Activated CD4-positive, CD25-positive, alpha-beta regulatory T cell treated with anti-CD3 and anti-CD28 coated beads, Interleukin-2, amount 50 U/mL, for 72 hours (primary cell): ENCODE results near the gene DRD4.

Experiments
- DNase-seq: peaks from one replicate; pipeline ENCODE4 v3.0.0; 2021

Gene DRD4

DNA sequence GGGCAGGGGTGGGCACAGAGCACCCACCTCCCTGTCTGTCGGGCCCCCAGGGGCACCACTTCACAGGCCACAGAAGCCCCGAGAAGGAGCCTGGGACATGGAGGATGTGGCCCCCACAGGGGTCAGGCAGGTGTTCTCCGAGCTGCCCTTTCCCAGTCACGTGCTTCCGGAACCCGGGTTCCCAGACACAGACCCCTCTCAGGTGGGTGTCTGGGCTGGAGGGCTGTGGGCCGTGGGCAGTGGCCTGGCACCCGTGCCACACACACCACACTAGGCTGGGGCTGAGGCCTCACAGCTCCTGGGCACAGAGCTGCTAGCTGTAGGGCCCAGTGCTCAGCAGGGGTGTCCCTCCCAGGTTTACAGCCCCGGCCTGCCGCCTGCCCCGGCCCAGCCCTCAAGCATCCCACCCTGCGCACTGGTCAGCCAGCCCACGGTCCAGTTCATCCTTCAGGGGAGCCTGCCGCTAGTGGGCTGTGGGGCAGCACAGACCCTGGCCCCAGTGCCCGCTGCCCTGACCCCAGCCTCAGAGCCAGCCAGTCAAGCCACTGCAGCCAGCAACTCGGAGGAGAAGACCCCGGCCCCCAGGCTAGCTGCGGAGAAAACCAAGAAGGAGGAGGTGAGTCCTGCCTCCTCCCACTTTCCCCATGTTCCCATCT is 26.8 kb upstream of the DRD4 start:
- no peak for DNase-seq

DNA sequence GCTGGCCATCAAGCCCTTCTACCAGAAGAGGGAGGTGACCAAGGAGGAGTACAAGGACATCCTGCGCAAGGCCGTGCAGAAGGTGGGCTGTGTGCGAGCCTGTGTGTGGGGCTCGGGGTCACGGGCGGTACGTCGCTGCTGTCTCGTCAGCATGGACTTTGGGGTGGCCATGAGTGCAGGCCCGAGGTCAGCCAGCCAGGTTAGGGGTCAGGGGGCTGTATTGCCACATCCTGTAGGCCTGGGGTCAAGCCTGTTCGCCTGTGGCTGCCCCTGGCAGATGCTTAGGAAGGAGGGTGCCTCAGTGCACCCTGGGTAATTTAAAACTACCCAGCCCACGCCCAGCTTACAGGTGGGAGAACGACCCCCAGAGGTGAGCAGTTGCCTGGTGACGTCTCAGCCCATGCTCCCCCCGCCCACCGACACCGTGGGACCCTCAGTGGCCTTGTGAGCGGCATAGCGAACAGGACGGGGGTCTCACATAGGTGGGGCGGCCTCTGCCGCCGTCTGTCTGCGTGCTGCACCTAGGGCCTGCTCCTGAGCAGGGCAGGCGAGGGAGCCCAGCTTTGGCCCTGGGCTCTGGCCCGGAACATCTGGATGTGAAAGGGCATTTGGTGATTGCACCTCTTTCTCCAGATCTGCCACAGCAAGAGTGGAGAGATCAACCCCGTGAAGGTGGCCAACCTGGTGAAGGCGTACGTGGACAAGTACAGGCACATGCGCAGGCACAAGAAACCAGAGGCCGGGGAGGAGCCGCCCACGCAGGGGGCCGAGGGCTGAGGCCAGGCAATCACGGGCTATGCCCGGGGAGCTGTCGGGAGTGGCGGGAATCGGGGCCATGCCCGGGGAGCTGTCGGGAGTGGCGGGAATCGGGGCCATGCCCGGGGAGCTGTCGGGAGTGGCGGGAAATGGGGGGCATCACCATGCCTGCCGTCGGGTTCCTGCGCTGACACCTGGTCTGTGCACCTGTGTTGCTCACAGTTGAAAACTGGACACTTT is 25.8 kb upstream of the DRD4 start:
- DNase-seq: no peak

DNA sequence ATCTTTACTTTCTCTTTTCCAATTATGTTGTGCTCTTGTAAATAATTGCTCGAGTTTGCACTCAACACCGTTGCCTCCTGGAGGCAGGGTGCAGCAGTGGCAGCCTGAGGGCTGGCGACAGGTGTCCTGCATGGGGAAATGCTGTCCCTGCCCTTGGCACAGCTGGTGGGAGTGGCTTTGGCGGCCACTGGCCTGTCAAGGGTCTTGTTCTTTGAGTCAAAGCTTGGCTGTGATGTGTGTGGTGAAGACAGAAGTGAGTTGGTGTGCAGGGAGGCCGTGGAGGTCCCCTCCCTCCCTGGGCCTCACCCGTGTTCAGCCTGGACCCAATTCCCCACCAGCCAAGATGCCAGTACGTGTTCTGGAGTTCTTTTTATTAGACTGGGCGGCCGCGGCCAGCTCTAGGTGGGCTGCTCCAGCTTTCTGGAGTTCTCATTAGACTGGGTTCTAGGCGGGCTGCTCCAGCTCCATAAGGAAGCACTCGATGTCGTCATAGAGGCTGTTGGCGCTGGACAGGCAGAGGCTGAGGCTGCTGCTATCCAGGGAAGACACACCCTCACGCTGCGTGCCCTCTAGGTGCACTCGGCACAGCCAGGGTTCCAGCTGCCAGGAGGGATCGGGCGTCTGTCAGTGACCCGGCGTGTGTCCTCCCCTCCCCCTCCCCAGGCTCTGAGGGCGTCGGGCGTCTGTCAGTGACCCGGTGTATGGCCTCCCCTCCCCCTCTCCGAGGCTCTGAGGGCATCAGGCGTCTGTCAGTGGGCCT is 24.7 kb upstream of the DRD4 start:
- DNase-seq: no peak

DNA sequence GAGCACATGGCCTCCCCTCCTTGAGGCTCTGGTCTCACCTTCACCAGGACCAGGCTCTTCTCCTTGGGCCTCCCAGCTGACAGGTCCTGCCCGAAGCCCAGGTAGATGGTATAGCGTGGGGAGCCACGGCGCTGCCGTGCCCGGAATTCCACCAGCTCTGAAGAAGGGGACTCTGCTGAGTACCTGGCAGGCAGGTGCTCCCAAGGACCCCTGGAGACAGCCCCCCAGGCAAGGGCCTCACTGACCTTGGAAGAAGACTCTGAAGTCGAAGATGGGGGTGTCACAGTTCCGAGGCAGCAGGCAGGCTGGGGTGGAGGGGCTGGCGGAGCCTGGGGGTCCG is 24.1 kb upstream of the DRD4 start:
- DNase-seq: no peak

DNA sequence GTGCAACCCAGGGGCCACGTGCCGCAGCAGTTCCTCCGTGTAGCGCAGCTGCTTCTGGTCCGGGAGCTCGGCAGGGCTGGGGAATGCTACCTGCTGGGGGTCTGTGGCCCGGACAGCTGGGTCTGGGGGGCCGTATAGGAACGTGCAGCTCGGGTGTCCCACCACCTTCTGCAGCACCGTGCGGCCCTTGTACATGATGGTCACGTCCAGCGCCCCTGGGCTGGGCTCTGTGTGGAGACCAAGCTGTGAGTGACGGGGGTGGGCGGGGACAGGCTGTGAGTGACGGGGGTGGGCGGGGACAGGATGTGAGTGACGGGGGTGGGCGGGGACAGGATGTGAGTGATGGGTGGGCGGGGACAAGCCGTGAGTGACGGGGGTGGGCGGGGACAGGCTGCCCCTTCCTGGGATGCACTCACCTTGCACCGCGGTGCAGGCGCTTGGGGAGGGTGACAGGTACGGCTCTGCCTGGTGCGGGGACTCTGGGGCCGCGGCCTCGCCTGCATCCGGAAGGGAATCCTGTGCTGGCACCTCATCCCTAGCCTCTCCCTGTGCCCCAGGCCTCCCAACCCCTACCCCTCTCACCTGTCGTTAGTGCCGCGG is 23.6 kb upstream of the DRD4 start:
- DNase-seq: peak; percentile 79

DNA sequence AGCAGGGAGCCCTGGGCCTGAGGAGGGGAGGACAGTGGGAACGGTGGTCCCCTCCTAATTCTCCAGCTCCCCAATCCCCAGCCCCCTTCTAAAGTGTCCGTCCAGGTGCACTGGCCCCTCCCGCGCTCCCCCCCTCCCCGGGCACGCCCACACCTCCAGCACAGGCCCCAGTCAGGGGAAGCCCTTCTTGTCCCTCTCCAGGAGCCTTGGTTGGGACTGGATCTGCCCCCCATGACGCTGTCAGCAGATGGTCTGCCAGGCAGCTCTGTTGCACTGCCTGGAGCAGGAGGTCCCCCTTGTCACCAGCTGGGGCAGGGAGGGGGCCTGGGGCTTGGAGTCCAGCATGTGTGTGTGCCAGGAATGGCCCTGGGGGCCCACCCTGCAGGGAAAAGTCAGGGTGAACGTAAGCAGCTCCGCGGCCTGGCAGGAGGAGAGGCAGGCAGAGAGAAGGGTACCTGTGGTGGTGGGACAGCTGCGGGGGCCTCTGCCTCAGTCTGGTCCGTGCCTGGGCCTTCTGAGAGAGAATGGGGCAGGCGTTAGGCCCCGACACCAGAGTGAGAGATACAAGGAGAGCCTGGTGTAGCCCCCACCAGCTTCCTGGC is 22.9 kb upstream of the DRD4 start:
- DNase-seq: no peak

DNA sequence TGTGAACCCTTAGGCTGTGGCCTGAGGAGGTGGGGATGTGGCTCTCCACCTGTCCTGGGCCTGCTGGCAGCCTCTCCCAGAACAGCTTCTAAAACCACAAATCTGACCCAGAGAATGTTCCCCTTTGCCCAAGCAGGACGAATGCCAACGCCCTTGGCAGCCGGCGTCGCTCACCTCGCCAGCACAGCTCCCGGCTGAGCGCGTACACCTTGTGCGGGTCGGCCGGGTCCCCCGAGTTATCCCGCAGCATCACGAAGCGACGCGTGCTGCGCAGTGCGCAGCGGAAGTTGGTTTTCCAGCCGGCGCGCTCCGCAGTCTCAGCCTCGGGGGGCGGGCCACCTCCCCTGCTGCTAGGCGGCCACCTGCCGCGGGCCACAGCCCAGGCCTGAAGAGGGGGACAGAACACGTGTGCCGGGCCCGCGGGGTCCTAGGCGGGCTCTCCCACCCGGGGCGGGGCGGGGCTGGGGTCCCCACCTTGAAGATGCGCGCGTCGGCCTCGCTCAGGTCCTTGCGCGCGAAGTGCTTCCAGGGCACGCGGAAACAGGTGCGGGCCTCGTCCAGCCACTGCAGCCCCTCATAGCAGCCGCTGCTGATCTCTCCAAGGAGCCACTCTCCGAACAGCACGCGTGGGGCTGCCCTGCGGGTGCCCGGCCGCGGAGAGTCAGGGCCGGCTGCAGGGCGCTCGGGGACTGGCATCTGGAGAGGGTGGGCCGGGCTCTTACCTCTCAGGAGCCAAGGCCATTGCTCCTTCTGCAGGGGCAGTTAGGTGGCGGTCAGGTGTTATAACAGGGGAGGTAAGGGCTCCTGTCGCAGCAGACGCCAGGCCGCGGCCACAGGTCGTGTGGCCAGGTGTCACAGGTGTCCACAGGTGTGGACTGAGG is 22.2 kb upstream of the DRD4 start:
- no peak for DNase-seq

DNA sequence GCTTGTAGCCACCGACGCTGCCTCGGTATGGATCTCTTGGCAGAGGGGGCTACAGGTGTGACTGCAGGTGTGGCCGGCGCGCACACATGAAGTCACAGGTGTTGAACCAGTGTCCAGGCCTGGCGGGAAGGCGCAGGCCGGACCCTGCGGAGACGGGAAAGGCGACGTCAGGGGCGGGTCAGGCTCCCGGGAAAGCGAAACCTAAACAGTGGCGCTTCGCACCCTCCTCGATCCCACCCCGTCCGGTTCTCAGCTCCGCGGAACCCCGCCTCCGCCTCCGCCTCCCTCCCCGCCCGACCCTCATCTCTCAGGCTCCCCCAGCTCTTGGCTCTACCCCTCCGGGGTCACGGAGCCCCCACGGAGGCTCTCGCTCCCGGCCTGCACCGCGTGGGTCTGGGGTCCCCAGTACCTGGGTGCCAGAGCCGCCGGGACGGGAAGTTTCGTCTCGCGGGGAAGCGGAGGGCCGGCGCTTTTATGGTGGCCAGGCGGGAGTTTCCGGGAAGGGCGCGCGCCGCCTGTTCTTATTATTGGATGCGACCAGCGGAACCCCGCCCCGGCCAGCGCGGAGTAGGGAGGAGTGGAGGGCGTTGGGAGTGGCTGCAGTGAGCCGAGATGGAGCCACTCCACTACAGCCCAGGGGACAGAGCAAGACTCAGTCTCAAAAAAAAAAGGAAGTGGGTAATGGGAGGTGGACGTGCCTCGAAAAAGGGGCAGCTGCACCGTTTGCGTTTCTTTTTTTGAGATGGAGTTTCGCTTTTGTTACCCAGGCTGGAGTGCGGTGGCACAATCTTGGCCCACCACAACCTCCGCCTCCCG is 21.4 kb upstream of the DRD4 start, which contains the start of gene IRF7:
Gene IRF7, minus strand, starts transcription at position 447 of the 816 bp plus-strand sequence. CDS start 586 bp downstream, outside the sequence.
- DNase-seq: peak; percentile 88

DNA sequence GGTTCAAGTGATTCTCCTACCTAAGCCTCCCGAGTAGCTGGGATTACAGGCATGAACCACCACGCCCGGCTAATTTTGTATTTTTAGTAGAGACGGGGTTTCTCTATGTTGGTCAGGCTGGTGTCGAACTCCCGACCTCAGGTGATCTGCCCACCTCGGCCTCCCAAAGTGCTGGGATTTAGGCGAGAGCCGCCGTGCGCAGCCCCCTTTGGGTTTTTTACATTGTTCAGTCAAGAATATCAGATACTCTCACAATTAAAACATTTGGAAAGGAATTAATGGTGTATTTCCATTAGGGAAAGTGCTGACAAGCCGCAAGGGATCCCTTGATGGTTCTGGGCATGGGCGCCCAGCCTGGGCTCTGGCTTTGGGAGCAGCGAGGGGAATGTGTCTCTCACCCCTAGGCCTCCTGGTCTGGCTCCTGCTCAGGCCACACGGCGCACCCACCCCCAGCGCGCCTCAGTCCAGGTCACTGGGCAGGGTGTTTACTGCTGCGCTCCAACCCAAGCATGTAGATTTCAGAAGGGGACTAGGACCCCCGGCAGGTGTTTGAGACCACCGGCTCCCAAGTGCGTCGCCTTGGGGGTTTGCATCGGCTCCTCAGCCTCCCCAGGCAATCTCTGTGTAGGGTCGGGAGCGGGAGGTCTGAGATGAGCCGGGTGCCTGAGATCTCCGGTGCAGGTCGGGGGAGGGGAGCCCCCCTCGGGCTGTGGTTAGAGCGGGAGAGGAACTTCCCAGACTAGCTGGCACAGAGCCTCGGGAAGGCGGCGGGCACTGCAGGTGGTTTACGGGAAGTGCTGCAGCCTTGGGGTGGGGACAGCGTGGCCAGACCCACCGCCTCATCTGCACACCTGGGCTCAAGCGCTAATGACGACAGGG is 20.5 kb upstream of the DRD4 start:
- DNase-seq: no peak

DNA sequence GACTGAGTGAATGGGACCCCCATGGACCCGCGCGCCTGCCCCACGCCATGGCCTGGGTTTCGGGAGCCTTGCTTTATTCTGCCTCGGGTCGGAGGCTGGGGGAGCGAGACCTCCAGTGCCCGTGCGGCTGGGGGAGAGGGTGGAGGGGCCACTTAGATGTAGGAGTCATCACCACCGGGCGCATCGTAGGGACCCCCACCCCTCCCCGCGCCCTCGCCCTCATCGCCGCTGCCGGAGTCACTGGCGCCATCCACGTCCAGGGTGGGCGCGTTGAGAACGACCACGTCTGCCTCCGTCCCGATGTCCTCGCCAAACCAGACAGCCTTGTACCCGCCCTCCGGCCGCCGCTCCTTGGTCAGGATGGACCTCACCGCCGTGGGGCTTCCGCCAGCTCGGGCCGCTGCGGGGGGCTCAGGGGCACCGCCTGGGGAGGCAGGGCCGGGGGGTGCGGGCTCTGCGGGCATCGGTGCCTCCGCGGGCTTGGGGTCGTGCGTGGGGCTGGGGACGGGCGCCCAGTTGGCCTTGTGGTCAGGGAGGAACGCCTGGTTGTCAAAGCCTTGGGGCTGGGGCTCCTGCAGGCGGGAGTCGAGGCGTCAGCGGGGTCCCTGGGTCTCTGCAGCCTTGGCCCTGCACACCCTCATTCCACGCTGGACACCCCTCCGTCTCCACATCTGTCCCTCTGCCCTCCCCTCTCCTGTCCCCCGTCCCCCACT is 19.7 kb upstream of the DRD4 start:
- no peak for DNase-seq

DNA sequence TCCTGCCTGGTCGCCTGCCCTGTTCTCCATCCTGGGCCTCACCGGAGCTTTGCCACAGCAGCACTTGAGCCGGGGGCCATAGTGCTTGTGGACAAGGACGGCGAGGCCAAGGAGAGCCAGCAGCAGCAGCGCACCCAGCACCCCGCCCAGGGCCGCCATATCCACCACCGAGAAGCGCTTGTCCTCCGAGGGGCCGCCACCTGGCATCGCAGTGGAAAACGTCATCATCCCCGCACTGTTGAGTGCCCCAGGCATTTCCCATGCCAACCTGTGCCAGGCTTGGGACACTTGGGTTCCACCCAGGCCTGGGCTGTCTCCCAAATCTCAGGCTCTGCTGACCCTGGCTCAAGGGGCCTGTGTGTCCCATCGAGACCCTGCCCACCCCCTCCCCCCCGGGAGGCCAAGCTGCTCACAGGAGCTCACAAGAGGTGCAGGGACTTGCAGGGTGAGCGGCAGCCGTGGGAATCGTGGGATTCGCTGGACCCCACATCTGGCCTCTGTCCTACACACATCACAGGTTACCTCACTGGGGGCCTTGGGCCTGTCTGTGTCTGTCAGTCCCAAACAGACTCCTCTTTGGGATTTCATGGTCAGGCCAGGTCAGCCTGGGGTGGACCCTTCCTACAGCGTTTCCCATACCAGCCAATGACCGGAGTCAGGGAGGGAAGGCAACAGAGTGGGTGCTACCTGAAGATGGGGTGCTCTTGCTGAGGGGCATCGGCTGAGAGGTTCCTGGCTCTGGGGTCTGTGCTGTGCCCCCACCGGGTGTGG is 19.0 kb upstream of the DRD4 start:
- no peak for DNase-seq

DNA sequence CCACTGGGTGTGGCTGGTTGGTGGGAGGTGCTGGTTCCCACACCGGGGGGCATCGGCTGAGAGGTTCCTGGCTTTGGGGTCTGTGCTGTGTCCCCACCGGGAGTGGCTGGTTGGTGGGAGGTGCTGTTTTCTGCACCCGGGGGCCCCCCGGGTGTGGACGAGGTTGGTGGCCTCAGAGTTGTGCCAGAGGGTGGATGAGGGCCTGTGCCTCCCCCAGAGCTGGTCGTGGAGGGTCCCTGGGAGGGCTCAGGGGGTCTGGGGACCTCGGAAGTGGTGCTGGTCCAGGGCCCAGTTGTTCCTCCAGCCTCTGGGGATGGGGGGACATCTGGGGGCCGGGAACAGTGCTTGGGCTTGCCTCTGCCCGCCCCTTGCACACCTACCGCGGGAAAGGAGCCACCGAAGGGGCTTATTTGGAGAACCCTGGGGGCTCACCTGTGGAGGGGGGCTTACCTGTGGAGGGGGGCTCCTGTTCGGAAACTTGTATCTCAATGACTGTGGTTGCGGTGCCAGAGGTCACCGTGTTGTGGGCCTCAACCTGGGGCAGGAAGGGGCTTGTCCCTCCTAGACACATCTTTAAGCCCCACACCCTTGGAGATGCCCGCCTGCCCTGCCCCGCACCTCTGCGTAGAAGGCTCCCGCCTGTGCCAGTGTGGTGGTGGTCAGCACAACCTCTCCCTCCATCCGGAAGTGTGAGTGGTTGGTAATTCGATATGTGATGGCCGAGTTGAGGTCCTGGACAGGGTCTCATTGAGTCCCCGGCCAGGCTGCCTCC is 18.0 kb upstream of the DRD4 start:
- DNase-seq: no peak

DNA sequence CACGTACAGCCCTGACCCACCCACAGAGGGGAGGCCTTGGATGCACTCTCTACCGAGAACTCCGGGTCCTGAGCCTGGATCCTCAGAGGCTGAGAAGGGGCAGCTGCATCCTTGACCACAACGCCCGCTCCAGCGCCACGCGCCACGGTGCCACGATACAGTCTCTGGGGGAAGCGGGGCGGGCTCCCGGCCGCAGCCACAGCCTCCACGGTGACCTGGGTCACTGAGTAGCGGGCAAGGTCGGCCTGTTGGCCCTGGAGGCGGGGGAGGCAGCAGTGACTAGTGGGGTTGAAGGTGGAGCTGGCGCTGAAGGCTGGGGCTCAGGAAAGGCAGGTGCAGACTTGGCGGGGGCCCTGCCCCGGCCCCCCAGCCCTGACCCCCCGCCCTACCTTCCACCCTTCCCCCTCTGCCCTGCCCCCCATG is 17.4 kb upstream of the DRD4 start:
- no peak for DNase-seq

DNA sequence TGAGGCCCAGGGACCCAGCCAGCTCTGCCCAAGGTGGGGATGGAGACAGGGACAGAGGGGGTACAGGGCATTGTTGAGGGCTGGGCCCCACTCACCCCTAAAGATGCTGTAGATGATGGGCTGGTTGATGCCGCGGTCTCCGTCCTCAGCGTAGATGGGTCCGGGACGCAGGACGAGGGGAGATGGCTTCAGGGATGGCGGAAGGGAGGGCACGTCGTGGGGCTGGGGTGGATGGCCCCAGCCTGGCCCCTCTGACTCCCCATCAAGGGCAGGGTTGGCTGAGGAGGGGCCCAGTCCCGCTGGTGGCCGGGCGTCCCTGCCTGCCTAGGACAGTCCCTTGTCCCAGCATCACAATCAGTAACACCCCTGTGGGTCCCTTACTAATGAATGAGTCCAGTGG is 16.9 kb upstream of the DRD4 start:
- no peak for DNase-seq

DNA sequence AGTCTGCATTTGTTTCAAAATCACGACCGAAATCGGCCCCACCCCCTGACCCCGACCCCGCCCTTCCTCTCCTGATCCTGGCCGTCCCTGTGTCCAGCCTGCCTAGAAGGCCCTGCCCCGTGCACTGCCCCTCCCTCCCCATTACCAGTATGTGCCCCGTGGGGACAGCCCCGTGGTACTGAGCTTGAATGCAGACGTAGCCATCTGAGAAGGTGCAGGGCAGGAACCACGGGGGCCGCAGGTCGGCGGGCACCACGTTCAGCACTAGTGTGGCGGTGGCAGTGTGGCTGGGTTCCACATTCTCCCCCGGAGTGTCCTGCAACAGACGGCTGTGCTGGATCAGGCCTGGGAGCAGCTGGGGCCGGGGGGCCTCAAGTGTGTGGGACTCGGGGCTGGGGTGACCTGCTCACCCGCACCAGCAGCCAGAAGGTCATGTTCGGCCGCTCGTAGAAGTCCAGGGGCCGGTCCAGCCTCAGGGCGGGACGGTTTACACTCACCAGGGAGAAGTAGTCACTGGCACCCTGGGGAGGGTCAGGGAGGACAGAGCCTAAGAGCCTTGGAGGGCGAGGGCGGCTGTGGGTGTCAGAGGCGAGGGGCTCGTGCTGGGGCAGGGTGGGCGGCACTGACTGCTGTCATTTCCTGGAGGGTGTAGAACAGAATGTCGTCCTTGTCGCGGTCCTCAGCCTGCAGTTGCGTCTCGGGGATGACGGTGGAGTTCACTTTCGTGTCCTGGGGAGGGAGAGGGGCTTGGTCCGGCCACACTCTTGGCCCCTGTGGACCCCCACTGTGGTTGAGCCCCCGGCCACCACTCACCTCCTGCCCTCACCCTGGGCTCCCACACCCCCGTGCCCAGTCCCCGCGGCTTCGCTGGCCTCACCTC is 15.9 kb upstream of the DRD4 start:
- DNase-seq: no peak

DNA sequence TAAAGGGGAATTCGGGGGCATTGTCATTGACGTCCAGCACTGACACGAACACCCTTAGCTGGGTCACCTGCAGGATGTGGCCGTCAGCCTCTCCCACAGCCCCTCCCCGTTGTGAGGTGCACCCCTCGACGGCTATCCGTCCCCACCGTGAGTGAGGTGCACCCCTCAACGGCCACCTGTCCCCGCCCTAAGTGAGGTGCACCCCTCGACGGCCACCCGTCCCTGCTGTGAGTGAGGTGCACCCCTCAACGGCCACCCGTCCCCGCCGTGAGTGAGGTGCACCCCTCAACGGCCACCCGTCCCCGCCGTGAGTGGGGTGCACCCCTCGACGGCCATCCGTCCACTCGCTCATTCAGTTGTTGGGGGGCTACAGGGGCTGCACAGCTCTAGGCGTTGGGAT is 15.2 kb upstream of the DRD4 start:
- no peak for DNase-seq
